Kidney glomerular epithelial cell (primary cell): ENCODE data around the gene KIAA0930.

Source experiments
- DNase-seq: peaks from one replicate; lab custom pipeline; 2025; lab: John Stamatoyannopoulos, UW

The KIAA0930 gene

GRCh38 chr22:45237065-45237990 lies 3.4 kb downstream of the KIAA0930 start:
- no peak for DNase-seq

- DNase-seq, result no peak
These were observed 4.8 kb downstream of the KIAA0930 start for GRCh38 chr22:45235851-45236342.

- DNase-seq, result no peak
These were observed 5.5 kb downstream of the KIAA0930 start for GRCh38 chr22:45235101-45235777.

GRCh38 chr22:45233827-45234226 lies 6.9 kb downstream of the KIAA0930 start:
- DNase-seq, result no peak

GRCh38 chr22:45233386-45233785 lies 7.3 kb downstream of the KIAA0930 start:
- no peak for DNase-seq

- no peak for DNase-seq
These were observed 9.4 kb downstream of the KIAA0930 start for GRCh38 chr22:45231293-45231692.

GRCh38 chr22:45230026-45230721 lies 10.5 kb downstream of the KIAA0930 start:
- no peak for DNase-seq

GRCh38 chr22:45229181-45229580 lies 11.5 kb downstream of the KIAA0930 start:
- DNase-seq, result no peak

GRCh38 chr22:45228401-45228754 lies 12.3 kb downstream of the KIAA0930 start:
- DNase-seq, result no peak

GRCh38 chr22:45227645-45228400 lies 12.9 kb downstream of the KIAA0930 start:
- no peak for DNase-seq

GRCh38 chr22:45226503-45227186 lies 14.0 kb downstream of the KIAA0930 start:
- peak; percentile 59 for DNase-seq

GRCh38 chr22:45225732-45226502 lies 14.8 kb downstream of the KIAA0930 start:
- no peak for DNase-seq

- no peak for DNase-seq
These were observed 15.5 kb downstream of the KIAA0930 start for GRCh38 chr22:45224988-45225731.

GRCh38 chr22:45224331-45224730 lies 16.4 kb downstream of the KIAA0930 start:
- no peak for DNase-seq

GRCh38 chr22:45223304-45224117 lies 17.2 kb downstream of the KIAA0930 start:
- DNase-seq, result no peak

GRCh38 chr22:45221201-45221600 lies 19.5 kb downstream of the KIAA0930 start:
- no peak for DNase-seq

- no peak for DNase-seq
These were observed 21.7 kb downstream of the KIAA0930 start for GRCh38 chr22:45218976-45219375.

GRCh38 chr22:45217806-45218205 lies 22.9 kb downstream of the KIAA0930 start:
- DNase-seq, result no peak

- no peak for DNase-seq
These were observed 23.3 kb downstream of the KIAA0930 start for GRCh38 chr22:45217345-45217744.
